Kidney epithelial cell (primary cell): Measurements from ENCODE around the gene CNBP. TPM values are rescaled to one million over a fixed set of nuclear protein-coding genes. Genes with fewer than 3 reads are reported as not detected.
"Not testable (repeated sequence)": the region's sequence is repeated elsewhere in the genome, so short reads cannot be mapped to it uniquely, and the experiment has no call there.

Experiments
- DNase-seq: peaks from one replicate; pipeline ENCODE4 v3.0.0-alpha.2; 2010; ENCODE audit warnings: low read depth
- H3K27me3 ChIP-seq: 2 replicates; pipeline ENCODE4 v1.6.0; 2011; ENCODE audit warnings: low read length; ENCODE audit not compliant: control insufficient read depth, insufficient read depth
- H3K36me3 ChIP-seq: 2 replicates; pipeline ENCODE4 v1.5.1; 2011; ENCODE audit warnings: low read length; ENCODE audit not compliant: control insufficient read depth, insufficient read depth
- H3K4me3 ChIP-seq: 2 replicates; pipeline ENCODE4 v1.5.1; 2011; ENCODE audit warnings: low read depth, mild to moderate bottlenecking, control low read depth, low read length
- CTCF ChIP-seq: IDR thresholded peaks from 2 replicates; pipeline ENCODE4 v1.5.1; 2011; ENCODE audit warnings: mild to moderate bottlenecking, moderate library complexity, low read length, control low read depth, inconsistent platforms; ENCODE audit not compliant: insufficient read depth, poor library complexity, severe bottlenecking
- total RNA-seq: library from RNA; depleted of rRNA; stranded (reverse); fragments of >200 nt; gene quantifications from 2 replicates; pipeline ENCODE4 v1.2.3, GENCODE V29; 2015

Gene CNBP
- total RNA-seq, 1 donor from 2014 or later: 271 TPM

GRCh38 chr3:129139911-129140310 is 43.8 kb downstream of the CNBP start:
- H3K36me3 ChIP-seq: no peaks in the 10 kb centered on the region
- DNase-seq: no peak
- H3K27me3 ChIP-seq: no peaks in the 10 kb centered on the region
- no peak overlapping the region for H3K4me3 ChIP-seq
- TF ChIP-seq CTCF: no peak

- not testable (repeated sequence) for H3K27me3 ChIP-seq, H3K36me3 ChIP-seq, DNase-seq, H3K4me3 ChIP-seq
Observed at GRCh38 chr3:129136275-129136674, 47.4 kb downstream of the CNBP start.

GRCh38 chr3:129132097-129132866 is 51.4 kb downstream of the CNBP start:
- Histone ChIP-seq H3K36me3 (no peaks in the 10 kb centered on the region), H3K27me3 (no peaks in the 10 kb centered on the region), H3K4me3 (no peak overlapping the region)
- TF ChIP-seq CTCF: no peak
- no peak for DNase-seq

DNA sequence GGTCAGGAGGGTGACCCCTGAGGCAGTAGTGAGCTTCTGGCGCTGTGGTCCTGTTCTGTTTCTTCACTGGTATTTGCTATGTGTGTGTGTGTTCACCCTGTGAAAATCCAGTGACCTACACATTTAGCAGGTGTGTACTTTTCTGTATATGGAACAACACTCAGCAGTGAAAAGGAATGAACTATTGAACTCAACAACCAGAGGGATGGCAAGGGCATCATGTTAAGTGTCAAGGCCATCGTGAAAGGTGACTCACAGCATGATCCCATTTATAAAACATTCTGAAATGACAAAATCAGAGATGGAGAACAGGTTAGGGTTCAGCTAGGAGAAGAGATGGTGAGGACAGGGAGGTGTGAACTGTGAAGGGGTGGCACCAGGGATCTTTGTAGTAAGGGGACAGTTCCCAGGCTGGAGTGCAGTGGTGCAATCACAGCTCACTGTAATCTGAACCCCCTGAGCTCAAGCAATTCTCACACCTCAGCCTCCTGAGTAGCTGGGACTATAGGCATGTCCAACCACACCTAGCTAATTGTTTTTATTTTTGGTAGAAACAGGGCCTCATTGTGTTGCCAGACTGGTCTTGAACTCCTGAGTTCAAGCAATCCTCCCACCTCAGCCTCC is 52.1 kb downstream of the CNBP start:
- Histone ChIP-seq H3K27me3 (no peaks in the 10 kb centered on the region), H3K36me3 (no peaks in the 10 kb centered on the region), H3K4me3 (no peak overlapping the region)
- TF ChIP-seq CTCF: no peak
- no peak for DNase-seq

DNA sequence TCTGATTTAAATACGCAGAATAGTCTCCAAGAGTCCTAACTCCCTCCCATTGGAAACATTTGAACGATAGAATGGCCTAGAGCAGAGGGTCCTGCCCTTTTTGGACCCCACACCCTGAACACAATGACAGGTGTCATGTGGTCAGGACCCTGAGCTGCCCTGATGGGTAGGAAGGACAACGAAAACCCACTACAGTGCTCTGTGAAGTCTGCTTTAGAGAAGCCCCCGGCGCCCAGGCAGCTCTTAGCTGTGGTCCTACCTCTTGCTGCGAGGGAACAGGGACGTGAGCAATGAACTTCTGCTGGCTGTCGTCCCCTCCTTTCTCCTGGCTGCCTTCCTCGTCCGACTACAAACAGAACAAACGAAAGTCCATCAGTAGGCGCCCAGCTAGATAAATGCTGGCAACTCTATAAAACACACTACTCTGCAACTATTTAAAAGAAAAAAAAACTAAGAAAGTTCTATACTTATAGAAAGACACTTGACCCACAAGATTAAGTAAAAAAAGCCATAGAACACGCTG is 53.3 kb downstream of the CNBP start:
- TF ChIP-seq CTCF: no peak
- no peaks in the 10 kb centered on the region for H3K27me3 ChIP-seq
- DNase-seq: no peak
- H3K36me3 ChIP-seq: no peaks in the 10 kb centered on the region
- H3K4me3 ChIP-seq: no peak overlapping the region

DNA sequence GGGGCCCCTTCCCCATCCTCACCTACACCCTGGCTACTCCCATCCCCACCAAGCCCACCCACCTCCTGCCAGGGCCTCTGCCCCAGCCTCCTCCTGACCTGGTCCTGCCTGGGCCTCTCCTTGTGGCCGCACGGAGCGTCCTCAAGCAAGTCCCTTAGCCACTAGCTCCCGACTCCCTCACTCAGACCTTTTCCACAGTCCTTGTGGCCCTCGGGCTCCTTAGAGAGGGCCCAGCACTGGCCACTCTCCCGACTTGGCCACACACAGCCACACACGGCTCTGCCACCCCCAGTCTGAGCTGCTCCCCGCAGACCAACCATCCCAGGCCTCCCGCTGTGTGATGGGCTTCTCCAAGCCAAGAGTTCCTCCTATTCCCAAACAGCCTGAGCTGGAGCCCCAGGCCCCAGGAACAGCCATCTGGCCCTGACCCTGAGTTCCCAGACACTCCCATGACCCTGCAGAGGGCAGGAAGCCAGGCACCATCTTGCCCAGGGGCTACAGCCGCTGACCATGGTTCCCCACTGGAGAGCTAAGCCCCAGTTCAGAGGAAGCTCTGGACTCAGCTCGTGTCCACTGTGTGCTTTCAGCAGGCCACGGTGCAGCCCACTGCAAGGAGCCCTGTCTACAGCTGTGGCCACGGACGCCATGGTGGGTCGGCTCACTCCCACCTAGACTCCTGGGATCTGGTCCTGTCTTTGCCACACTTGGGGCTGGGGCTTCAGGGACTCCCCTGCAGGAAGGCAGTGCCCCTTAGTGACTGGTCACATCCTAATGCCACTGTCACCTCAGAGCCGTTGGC is 55.1 kb downstream of the CNBP start:
- TF ChIP-seq CTCF: no peak
- Histone ChIP-seq H3K36me3 (no peaks in the 10 kb centered on the region), H3K27me3 (no peaks in the 10 kb centered on the region), H3K4me3 (no peak overlapping the region)
- DNase-seq: no peak
